ENCODE data around the gene C1QTNF9. TPM values are rescaled to one million over a fixed set of nuclear protein-coding genes. Genes with fewer than 3 reads are reported as not detected.

C1QTNF9 gene
- total RNA-seq, 3 donors from 2014 or later: not detected

- H3K27me3 Mint-ChIP-seq (ENCODE audit: low read depth): no peaks in the 10 kb centered on the region
- H3K36me3 Mint-ChIP-seq (ENCODE audit: insufficient read depth): peaks cover 13% of the 10 kb centered on the region
- ATAC-seq: no peak
Observed at GRCh38 chr13:24275041-24275440, 34.3 kb upstream of the C1QTNF9 start.

GRCh38 chr13:24276306-24276705, 33.1 kb upstream of the C1QTNF9 start:
- Mint-ChIP-seq H3K4me1 (ENCODE audit: low read depth) (peaks cover 92% of the 10 kb centered on the region), H3K9me3 (no peaks in the 10 kb centered on the region), H3K27me3 (ENCODE audit: low read depth) (no peaks in the 10 kb centered on the region), H3K4me3 (peak overlapping the region; percentile 27), H3K36me3 (ENCODE audit: insufficient read depth) (peaks cover 13% of the 10 kb centered on the region)
- ATAC-seq (no peak), DNase-seq (no peak)

More at GRCh38 chr13:24275041-24275440, 34.3 kb upstream of the C1QTNF9 start:
- no peak for DNase-seq
- peaks cover 93% of the 10 kb centered on the region for H3K4me1 Mint-ChIP-seq (ENCODE audit: low read depth)
- peak overlapping the region; percentile 57 for H3K4me3 Mint-ChIP-seq
- H3K9me3 Mint-ChIP-seq: no peaks in the 10 kb centered on the region

GRCh38 chr13:24276861-24277260, 32.5 kb upstream of the C1QTNF9 start:
- Mint-ChIP-seq H3K4me1 (ENCODE audit: low read depth) (peaks cover 89% of the 10 kb centered on the region), H3K27me3 (ENCODE audit: low read depth) (no peaks in the 10 kb centered on the region), H3K36me3 (ENCODE audit: insufficient read depth) (peaks cover 13% of the 10 kb centered on the region), H3K9me3 (no peaks in the 10 kb centered on the region), H3K4me3 (no peak overlapping the region)
- ATAC-seq: no peak
- no peak for DNase-seq

- DNase-seq (no peak), ATAC-seq (no peak)
- Mint-ChIP-seq H3K4me1 (ENCODE audit: low read depth) (peaks cover 91% of the 10 kb centered on the region), H3K9me3 (no peaks in the 10 kb centered on the region), H3K4me3 (no peak overlapping the region), H3K36me3 (ENCODE audit: insufficient read depth) (peaks cover 14% of the 10 kb centered on the region), H3K27me3 (ENCODE audit: low read depth) (no peaks in the 10 kb centered on the region)
Observed at GRCh38 chr13:24277761-24278160, 31.6 kb upstream of the C1QTNF9 start.

- peaks cover 14% of the 10 kb centered on the region for H3K36me3 Mint-ChIP-seq (ENCODE audit: insufficient read depth)
- peaks cover 78% of the 10 kb centered on the region for H3K4me1 Mint-ChIP-seq (ENCODE audit: low read depth)
- ATAC-seq (no peak), DNase-seq (no peak)
- no peak overlapping the region for H3K4me3 Mint-ChIP-seq
- H3K9me3 Mint-ChIP-seq: no peaks in the 10 kb centered on the region
- no peaks in the 10 kb centered on the region for H3K27me3 Mint-ChIP-seq (ENCODE audit: low read depth)
Observed at GRCh38 chr13:24279327-24280110, 29.9 kb upstream of the C1QTNF9 start.

GRCh38 chr13:24280720-24281119, 28.7 kb upstream of the C1QTNF9 start:
- H3K9me3 Mint-ChIP-seq: no peaks in the 10 kb centered on the region
- ATAC-seq (no peak), DNase-seq (no peak)
- H3K27me3 Mint-ChIP-seq (ENCODE audit: low read depth): no peaks in the 10 kb centered on the region
- H3K4me3 Mint-ChIP-seq: no peak overlapping the region
- peaks cover 19% of the 10 kb centered on the region for H3K36me3 Mint-ChIP-seq (ENCODE audit: insufficient read depth)
- peaks cover 68% of the 10 kb centered on the region for H3K4me1 Mint-ChIP-seq (ENCODE audit: low read depth)

- H3K4me3 Mint-ChIP-seq: no peak overlapping the region
- H3K36me3 Mint-ChIP-seq (ENCODE audit: insufficient read depth): peaks cover 23% of the 10 kb centered on the region
- no peaks in the 10 kb centered on the region for H3K27me3 Mint-ChIP-seq (ENCODE audit: low read depth)
- H3K9me3 Mint-ChIP-seq: no peaks in the 10 kb centered on the region
- DNase-seq: no peak
- ATAC-seq: peak in 1 of 2 donors; percentile 18
- peaks cover 61% of the 10 kb centered on the region for H3K4me1 Mint-ChIP-seq (ENCODE audit: low read depth)
Observed at GRCh38 chr13:24281188-24282008, 28.0 kb upstream of the C1QTNF9 start.

- DNase-seq: no peak
Observed at GRCh38 chr13:24282256-24282655, 27.1 kb upstream of the C1QTNF9 start.

GRCh38 chr13:24284889-24285565, 24.4 kb upstream of the C1QTNF9 start:
- peaks cover 42% of the 10 kb centered on the region for H3K36me3 Mint-ChIP-seq (ENCODE audit: insufficient read depth)
- ATAC-seq (no peak), DNase-seq (no peak)

More at GRCh38 chr13:24282256-24282655, 27.1 kb upstream of the C1QTNF9 start:
- H3K9me3 Mint-ChIP-seq: no peaks in the 10 kb centered on the region
- H3K27me3 Mint-ChIP-seq (ENCODE audit: low read depth): no peaks in the 10 kb centered on the region
- peaks cover 27% of the 10 kb centered on the region for H3K36me3 Mint-ChIP-seq (ENCODE audit: insufficient read depth)
- ATAC-seq: no peak
- H3K4me1 Mint-ChIP-seq (ENCODE audit: low read depth): peaks cover 52% of the 10 kb centered on the region
- H3K4me3 Mint-ChIP-seq: no peak overlapping the region

GRCh38 chr13:24286624-24287023, 22.8 kb upstream of the C1QTNF9 start:
- H3K4me1 Mint-ChIP-seq (ENCODE audit: low read depth): peaks cover 16% of the 10 kb centered on the region
- DNase-seq (no peak), ATAC-seq (no peak)
- no peaks in the 10 kb centered on the region for H3K27me3 Mint-ChIP-seq (ENCODE audit: low read depth)
- H3K9me3 Mint-ChIP-seq: no peaks in the 10 kb centered on the region
- H3K36me3 Mint-ChIP-seq (ENCODE audit: insufficient read depth): peaks cover 49% of the 10 kb centered on the region
- no peak overlapping the region for H3K4me3 Mint-ChIP-seq

More at GRCh38 chr13:24284889-24285565, 24.4 kb upstream of the C1QTNF9 start:
- no peaks in the 10 kb centered on the region for H3K9me3 Mint-ChIP-seq
- H3K4me3 Mint-ChIP-seq: no peak overlapping the region
- peaks cover 27% of the 10 kb centered on the region for H3K4me1 Mint-ChIP-seq (ENCODE audit: low read depth)
- H3K27me3 Mint-ChIP-seq (ENCODE audit: low read depth): no peaks in the 10 kb centered on the region

GRCh38 chr13:24287748-24288287, 21.6 kb upstream of the C1QTNF9 start:
- H3K27me3 Mint-ChIP-seq (ENCODE audit: low read depth): no peaks in the 10 kb centered on the region
- peaks cover 6% of the 10 kb centered on the region for H3K4me1 Mint-ChIP-seq (ENCODE audit: low read depth)
- peaks cover 53% of the 10 kb centered on the region for H3K36me3 Mint-ChIP-seq (ENCODE audit: insufficient read depth)

GRCh38 chr13:24288870-24289269, 20.5 kb upstream of the C1QTNF9 start:
- no peaks in the 10 kb centered on the region for H3K9me3 Mint-ChIP-seq
- peaks cover 58% of the 10 kb centered on the region for H3K36me3 Mint-ChIP-seq (ENCODE audit: insufficient read depth)
- ATAC-seq (no peak), DNase-seq (no peak)
- H3K4me1 Mint-ChIP-seq (ENCODE audit: low read depth): peaks cover 1% of the 10 kb centered on the region
- H3K4me3 Mint-ChIP-seq: no peak overlapping the region
- H3K27me3 Mint-ChIP-seq (ENCODE audit: low read depth): no peaks in the 10 kb centered on the region

More at GRCh38 chr13:24287748-24288287, 21.6 kb upstream of the C1QTNF9 start:
- Mint-ChIP-seq H3K9me3 (no peaks in the 10 kb centered on the region), H3K4me3 (no peak overlapping the region)
- no peak for ATAC-seq
- no peak for DNase-seq

GRCh38 chr13:24290280-24290932, 19.0 kb upstream of the C1QTNF9 start:
- H3K4me1 Mint-ChIP-seq (ENCODE audit: low read depth): no peaks in the 10 kb centered on the region
- H3K36me3 Mint-ChIP-seq (ENCODE audit: insufficient read depth): peaks cover 61% of the 10 kb centered on the region
- H3K4me3 Mint-ChIP-seq: no peak overlapping the region
- DNase-seq (no peak), ATAC-seq (no peak)
- no peaks in the 10 kb centered on the region for H3K9me3 Mint-ChIP-seq
- no peaks in the 10 kb centered on the region for H3K27me3 Mint-ChIP-seq (ENCODE audit: low read depth)
